Breast epithelium (tissue), 3 donors: ENCODE data around the gene DHRS7B.

ENCODE experiments used
- CTCF ChIP-seq, 3 donors: fragments of 450-650 bp; IDR thresholded peaks; one replicate each; pipeline ENCODE4 v1.5.1; 2016 to 2017; ENCODE audit warnings: antibody characterized with exemption in 3 of 3, mild to moderate bottlenecking in 3 of 3, moderate library complexity in 3 of 3
- POLR2A ChIP-seq: fragments of 450-650 bp; IDR thresholded peaks from one replicate; pipeline ENCODE4 v1.6.1; 2016; ENCODE audit warnings: antibody characterized with exemption, mild to moderate bottlenecking, moderate library complexity
- POLR2AphosphoS5 ChIP-seq, 3 donors: sonication (generic); formaldehyde crosslinking; IDR thresholded peaks; one replicate each; pipeline ENCODE4 v1.6.1; 2017; ENCODE audit warnings: antibody characterized with exemption in 3 of 3

GRCh38 chr17:21078016-21078780 is 48.6 kb upstream of the DHRS7B start:
- TF ChIP-seq CTCF (IDR thresholded peaks at IDR 0.05) (no peak), POLR2AphosphoS5 (IDR thresholded peaks at IDR 0.05) (no peak), POLR2A (no peak)
